Activated CD4-positive, alpha-beta T cell treated with anti-CD3 and anti-CD28 coated beads for 1 hour (primary cell): ENCODE results near the gene GPR152.
"Not testable (repeated sequence)": the region's sequence is repeated elsewhere in the genome, so short reads cannot be mapped to it uniquely, and the experiment has no call there.

ENCODE experiments used
- DNase-seq: peaks from one replicate; pipeline ENCODE4 v3.0.0-alpha.2; 2020

The GPR152 gene

GRCh38 chr11:67438158-67438902 lies 14.2 kb downstream of the GPR152 start:
- DNase-seq: peak; percentile 59

DNA sequence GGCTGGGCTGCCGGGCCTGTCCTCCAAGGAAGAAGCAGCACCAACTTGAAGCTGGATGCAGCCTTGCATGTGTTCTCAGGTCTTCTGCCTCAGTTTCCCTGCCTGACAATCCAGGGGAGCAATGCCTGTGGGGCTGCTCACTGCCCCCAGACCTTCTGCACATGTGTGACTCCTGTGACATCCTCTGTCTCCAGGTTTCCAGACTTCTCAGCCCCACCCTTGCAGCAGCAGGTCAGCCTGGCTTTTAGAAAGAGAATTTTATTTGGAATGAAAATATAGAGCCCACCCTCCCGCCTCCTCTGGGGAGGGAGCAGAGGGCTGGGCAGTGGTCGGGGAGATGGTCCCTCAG lies 14.7 kb downstream of the GPR152 start:
- DNase-seq: no peak

GRCh38 chr11:67437082-67437808 lies 15.3 kb downstream of the GPR152 start, which contains the start of gene PTPRCAP:
Gene PTPRCAP (minus strand): TSS chr11:67437682. CDS start chr11:67437619, 63 bp downstream.
- peak; percentile 62 for DNase-seq

DNA sequence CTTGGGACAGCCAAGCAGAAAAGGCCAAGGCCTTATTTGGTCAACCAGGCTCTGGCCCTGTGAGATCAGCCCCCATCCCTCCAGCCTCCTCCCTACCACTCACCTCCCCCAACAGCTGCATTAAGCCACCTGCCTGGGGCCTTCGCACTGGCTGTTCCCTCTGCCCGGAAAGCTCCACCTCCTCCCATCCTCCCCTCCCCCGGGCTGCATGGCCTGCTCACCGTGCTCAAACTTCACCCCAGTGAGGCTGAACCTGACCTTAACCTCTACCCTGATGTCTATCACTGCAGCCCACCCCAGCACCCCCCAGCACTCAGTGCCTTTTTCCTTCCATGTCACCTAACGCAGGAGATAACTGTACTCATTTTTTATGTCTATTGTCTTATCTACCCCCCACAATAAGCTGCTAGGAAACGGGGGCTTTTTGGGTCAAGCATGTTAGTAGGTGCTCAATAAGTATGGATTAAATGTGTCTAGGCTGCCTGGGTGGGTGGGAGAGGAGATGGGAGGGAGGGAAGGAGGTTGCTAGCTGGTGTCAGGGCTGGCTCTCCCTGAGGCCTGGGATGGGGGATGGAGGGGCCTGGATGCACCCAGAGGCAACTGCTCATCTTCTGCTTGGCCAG lies 16.0 kb downstream of the GPR152 start:
- DNase-seq: peak; percentile 44

- no peak for DNase-seq
These were observed 16.6 kb downstream of the GPR152 start for GRCh38 chr11:67435727-67436458.

DNA sequence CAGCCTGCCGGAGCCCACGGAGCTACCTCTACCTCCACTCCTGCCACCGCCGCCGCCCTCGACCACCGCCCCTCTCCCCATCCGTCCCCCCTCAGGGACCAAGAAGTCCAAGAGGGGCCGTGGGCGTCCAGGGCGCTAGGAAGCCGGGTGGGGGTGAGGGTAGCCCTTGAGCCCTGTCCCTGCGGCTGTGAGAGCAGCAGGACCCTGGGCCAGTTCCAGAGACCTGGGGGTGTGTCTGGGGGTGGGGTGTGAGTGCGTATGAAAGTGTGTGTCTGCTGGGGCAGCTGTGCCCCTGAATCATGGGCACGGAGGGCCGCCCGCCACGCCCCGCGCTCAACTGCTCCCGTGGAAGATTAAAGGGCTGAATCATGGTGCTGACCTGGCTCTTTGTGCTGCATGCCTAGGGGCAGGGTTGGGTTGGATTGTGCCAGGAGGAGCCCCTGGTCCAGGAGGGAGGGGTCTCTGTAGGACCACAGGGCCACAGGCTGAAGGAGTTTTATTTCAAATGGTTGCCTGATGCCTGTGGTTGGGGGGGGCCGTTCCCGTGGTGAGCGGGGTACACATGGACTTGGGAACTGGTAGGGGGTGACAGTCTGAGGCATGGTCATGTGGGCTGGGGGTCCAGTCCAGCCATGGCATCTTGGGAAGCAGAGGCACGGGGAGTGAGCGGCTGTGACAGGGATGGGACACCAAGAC lies 17.4 kb downstream of the GPR152 start:
- no peak for DNase-seq

- no peak for DNase-seq
These were observed 18.1 kb downstream of the GPR152 start for GRCh38 chr11:67434395-67434881.

DNA sequence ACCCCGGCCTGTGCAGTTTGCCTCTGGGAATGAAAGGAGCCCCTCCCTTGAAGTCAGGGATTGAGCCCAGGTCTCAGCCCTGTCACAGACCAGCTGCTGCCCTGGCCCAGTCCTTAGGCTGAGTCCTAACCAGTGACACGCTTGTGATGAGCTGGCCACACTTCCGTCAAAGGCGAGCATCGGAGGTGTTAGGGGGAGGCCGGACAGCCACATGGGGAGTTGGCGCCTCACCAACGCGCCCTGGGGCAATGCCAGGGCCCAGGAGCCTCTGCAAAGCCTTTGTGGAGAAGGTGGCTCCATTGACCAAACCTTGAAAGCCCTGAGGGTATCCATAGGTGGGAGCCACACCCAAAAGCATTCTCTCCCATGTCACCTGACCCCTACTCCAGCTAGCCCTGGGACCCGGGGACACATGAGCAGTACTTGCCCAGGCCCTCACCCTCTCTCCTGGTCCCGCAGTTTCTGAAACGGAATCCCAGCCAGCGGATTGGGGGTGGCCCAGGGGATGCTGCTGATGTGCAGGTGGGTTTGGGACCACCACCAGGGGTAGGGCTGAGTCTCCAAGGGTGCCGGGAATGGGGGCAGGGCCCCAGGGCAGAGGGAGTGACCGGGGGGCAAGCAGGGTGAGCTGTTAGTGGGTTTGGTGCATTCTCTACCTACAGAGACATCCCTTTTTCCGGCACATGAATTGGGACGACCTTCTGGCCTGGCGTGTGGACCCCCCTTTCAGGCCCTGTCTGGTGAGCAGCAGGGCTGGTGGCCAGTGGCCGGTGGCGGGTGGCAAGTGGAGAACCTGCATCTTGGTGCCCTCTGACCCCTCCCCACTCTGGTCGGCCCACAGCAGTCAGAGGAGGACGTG lies 18.8 kb downstream of the GPR152 start:
- DNase-seq: no peak

- no peak for DNase-seq
These were observed 19.7 kb downstream of the GPR152 start for GRCh38 chr11:67432655-67433349.

DNA sequence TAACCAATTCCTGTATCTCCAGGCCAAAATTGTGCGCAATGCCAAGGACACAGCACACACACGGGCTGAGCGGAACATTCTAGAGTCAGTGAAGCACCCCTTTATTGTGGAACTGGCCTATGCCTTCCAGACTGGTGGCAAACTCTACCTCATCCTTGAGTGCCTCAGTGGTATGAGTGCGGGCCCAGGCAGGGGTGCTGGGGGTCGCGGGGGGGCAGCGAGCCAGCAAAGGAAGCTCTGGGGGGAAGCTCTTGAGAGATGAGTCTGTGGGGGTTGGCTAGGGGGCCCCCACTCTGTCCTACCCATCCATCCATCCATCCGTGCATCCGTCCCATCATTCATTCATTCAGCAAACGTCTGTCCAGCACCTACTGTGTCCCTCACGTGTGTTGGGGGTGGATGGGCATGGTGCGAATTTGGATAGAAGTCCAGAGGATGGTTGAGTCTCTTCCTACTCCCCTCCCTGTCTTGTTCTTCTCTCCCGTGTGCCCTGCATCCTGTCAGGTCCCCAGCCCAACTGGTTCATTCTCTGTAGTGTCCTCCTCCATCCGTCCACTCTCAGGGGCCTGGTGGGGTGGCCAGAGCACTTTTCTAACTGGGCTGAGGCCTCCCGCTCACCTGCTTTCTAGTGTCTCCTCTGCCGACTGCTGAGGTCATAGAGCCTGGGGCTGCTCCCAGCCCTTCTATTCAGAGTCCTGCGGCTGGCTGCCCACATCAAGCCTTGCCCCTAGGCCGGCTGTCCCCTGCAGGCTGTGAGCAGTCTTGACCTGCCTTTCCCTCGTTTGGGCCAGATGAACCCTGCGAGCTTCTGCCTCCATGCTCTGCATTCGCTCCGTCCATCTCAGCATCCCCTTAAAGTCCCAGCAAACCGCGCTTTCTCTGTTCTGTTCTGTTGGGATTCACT lies 20.9 kb downstream of the GPR152 start:
- no peak for DNase-seq

DNA sequence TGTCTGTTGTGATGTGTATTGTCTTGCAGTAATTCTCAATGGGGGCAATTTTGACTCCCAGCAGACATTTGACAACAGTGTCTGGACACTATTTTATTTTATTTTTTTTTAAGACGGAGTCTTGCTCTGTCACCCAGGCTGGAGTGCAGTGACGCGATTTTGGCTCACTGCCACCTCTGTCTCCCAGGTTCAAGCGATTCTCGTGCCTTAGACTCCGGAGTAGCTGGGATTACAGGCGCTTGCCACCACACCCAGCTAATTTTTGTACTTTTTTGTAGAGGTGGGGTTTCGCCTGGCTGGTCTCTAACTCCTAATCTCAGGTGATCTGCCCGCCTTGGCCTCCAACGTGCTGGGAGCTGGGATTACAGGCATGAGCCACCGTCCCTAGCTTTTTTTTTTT lies 22.8 kb downstream of the GPR152 start:
- no peak for DNase-seq

DNA sequence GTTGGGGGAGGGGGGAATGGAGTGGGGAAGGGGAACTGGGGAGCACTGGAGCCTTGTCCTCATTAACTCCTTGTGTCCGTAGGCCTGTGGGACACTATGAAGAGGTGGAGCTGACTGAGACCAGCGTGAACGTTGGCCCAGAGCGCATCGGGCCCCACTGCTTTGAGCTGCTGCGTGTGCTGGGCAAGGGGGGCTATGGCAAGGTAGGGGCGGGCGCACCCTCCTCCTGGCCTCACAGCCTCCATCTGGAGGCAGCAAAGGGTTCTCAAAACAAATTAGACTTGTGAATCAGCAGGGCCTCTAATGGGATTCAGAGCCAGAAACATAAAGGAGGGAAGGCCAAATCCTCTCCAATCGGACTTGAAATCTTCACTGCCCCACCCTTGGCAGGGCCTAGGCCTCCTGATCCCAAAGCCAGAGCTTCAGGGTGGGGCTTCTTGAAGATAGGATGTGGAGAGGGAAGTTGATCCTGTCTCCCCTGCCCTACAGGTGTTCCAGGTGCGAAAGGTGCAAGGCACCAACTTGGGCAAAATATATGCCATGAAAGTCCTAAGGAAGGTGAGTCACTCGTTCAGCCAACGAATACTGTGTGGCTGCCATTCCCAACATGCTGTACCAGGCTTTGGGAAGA lies 23.4 kb downstream of the GPR152 start:
- no peak for DNase-seq

DNA sequence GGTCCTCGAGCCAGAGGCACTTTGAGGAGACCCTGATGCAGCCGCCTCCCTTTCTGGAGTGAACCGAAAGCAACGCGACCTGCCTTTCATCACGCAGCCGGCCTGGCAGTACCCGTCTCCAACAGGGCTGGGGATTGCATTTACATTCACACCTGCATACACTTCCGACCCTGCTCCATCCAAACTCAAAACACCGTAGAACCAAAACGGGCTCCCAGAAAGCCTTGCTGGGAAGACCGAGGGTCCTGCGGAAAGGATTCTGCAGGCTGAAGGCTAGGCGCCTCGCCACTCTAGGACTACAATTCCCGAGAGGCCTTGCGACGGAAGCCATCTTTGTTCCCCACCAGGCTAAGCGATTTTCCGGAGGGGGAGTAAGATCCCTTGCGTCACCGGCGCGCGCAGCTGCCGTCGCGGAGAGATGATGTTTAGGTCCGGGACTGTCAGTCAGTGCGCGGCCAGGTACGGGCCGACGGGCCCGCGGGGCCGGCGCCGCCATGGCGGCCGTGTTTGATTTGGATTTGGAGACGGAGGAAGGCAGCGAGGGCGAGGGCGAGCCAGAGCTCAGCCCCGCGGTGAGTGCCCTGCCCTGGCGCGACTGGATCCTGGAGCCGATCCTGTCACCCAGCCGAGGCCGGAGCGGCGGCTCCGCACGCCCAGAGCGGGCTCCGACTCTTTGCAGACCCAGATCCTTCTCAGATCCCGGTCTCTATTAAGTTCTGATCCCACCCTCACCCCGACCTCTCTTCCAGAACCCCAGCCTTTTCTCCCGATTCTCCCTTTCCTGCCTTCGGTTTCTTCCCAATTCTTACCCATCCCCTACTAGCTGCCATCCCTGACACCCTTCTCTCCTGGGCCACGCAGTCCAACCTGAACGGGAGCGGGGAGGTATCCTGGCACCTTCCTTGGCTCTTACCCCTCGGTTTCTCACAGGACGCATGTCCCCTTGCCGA lies 24.2 kb downstream of the GPR152 start, which contains the start of gene RPS6KB2:
Gene RPS6KB2 (plus strand): TSS at position 443 of the 950 bp plus-strand sequence. CDS start 52 bp downstream, at position 495.
- DNase-seq: peak; percentile 99

GRCh38 chr11:67427364-67427859 lies 25.1 kb downstream of the GPR152 start:
- not testable (repeated sequence) for DNase-seq

- DNase-seq: no peak
These were observed 28.5 kb downstream of the GPR152 start for GRCh38 chr11:67423891-67424613.

DNA sequence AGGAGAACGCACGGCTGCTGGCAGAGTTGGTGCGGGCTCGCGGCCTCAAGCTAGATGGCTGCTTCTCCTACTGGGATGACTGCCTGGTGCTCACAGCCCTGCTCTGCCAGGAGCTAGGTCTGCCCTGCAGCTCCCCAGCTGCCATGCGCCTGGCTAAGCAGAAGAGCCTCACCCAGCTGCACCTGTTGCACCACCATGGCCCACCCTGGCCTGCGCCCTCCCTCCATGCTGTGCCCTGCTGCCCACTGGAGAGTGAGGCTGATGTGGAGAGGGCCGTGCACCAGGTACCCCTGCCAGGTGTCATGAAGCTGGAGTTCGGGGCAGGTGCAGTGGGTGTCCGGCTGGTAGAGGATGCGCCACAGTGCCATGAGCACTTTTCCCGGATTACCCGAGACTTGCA lies 29.1 kb downstream of the GPR152 start:
- no peak for DNase-seq

- DNase-seq: no peak
These were observed 29.6 kb downstream of the GPR152 start for GRCh38 chr11:67422891-67423290.
